ENCODE measurements around the gene CLCF1.

Gene CLCF1

DNA sequence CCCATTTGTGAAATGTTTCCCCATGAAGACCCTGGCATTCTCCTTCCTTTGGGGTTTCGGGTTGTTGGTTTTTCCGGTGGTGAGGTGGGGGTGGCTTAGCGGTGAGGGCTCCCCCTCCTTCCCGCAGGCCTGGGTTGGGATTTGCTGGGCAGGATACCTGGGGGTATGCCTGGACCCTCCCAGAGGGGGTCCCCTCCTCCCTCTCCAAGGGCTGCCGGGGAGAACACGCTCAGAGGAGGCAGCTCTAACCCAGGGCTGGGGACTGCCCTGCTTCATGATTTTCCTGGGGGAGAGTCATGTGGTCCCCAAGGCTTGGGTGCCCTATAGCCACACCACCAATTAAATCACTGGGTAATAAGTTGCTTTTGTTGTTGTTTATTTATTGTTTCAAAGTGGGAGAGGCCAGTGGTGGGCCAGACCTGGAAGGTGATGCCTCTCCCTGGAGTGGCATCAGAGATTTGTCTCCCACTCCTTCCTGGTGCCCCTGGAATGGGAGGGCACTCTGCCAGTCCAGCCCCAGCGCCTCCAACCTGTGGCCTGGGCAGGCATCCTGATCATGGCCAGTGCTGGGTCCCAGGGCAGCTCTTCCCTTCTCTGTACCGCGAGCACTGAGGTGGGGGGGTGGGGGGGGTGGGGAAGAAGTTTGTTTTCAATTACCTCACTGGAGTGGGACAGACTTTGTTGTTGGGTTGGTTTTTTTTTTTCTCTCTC is 1.3 kb upstream of the CLCF1 start:
- no peak for DNase-seq

DNA sequence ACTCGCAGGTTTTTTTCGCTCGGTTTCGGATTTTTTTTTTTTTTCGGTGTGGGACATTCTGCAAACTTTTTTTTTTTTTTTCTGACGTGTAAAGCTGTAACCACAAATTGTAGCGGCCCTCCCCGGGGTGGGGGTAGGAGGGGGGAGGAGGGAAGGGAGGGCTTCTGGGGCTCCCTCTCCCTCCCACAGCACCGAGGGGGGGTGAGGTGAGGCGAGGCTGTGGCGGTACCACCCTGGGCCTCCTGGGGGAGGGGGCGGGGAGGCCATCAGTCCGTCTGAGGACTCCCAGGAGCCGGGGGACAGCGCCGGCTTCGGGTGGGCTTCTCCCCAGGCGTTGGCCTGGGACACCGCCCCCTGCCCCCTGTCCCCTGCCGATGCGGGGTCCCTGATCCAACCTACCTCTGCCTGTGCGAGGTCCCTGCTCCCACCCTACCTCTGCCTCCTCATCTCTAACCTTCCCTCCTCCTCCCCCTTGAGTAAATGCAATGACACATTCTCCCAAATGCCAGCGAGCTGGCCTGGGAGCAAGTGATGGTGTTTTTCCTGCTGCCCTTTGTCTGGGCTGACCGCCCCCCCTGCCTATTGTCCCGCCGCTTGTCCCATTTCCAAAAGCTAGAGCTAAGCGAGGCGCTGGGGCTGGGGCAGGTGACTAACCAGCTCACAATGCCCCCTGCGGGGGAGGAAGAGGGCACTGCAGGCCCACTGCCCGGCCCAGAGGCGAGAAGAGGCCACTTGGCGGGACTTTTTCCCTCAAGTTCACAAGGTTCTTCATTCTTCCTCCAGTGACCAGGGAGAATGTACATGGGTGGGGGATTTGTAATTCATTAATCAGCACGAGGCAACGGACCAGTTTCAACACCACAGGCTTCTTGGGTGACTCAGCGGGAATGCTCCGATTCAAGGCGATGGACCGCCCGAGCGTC is 511 bp upstream of the CLCF1 start:
- peak; percentile 77 for DNase-seq

DNA sequence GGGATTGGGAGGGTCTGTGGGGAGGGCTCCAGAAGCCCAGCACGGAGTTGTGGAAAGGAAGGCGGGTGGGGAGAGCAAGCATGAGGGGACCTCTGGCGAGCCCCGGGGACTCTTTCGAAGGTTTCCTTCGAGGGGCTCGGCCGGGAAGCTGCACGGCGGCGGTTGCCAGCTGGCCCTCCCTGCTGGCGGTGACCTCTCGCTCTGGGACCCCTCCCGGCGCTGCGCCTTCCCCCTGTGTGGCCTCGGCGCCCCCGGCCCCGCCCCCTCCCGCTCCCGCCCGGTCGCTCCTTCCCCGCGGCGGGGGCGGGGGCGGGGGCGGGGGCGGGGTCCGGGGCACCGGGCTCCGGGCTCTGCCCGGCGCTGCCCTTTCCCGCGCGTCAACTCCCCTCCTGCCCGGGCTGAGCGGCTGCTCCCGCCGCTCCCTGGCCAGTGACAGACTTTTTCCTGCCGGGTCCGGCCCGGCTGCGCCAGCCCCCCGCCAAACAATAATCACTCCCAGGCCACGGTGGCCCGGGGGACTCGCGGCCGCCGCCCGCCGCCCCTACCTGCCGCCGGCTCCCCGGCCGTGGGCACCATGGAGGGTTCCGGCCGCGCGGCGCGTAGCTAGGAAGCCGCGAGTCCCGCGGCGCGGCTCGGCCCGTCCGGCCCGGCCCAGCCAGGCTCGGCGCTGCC is 941 bp downstream of the CLCF1 start:
- peak; percentile 60 for DNase-seq

DNA sequence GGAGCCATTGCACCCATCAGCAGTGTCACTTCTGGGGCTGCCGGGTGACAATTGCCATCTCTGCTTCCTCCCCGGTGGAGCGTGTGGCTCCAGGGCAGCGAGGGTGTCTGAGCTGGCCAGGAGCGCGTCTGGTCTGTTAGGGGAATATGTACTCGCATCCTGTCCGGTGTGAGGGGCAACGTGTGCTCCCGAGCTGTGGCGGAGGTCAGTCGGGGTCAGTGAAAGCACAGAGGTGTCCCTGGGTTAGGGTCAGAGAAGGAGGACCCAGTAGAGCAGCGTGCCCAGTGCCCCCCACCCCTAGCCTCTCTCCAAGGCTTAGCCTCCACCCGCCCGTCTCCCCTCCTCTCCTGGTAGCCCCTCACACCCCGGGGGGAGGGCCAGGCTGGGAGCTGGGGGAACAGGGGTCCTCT is 1.5 kb downstream of the CLCF1 start:
- DNase-seq, result peak; percentile 60

DNA sequence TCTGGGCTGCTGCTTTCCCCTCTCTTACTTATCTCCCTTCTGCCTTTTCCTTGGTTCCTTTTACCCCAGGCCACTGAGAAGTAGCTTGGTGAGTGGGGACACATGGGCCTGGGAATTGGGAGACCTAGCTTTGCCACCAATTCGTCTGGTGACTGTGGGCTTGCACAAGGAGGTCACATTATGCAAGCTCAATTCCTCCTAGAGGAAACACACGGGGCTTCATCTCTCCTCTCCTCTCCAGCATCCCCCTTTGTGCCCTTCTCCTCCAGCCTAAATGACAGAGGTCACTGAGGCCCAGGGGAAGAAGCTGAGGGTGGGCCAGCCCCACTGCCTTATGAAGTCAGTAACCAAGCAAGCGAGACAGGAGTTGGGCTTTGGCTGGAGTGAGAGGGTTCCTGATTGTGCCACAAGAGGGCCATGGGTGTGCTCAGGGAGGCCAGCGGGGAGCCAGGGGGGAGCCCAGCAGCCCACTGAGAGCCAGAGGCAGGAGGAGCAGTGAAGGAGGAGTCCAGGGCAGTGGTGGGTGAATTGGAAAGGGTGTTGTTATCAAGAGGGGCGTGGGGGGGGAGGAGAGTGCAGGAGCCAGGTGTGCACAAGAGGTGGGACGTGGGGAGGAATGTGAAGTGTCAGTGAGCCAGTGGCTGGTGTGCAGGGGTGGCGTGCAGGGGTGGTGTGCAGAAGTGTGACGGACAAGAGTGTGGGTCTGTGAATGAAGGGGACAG is 2.0 kb downstream of the CLCF1 start:
- no peak for DNase-seq

DNA sequence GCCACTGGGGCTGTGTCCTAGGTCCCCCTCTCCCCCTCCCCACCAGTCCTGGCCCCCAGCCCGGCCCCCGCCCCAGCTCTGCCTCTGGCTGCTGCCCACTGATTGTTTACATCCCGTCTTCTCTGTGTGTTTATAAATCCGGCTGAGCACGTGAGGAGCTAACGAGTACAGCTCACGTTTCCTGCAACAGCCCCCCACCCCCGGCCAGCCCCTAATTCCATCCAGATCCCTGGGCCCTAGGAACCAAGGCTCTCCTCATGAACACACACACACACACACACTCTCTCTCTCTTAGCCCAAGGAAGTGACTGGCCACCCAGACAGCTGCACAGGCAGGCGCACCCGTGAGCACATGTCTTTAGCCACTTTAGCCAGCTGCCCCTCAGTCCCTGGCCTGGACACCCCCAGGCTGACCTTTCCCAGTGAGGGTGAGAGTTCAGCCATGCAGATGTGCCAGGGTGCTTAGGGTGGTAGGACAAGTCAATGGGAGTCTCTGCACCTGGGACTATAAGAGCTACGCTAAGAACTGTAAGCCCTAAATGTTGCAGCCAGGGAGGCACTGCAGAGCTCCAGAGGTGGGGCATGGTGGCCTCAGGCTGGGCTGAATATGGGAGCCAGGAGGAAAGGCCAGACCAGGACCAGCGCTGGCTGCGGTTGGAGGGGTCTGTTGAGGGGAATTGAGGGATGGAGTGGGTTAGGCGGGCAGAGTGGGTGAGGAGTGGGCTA is 2.9 kb downstream of the CLCF1 start:
- peak; percentile 50 for DNase-seq

DNA sequence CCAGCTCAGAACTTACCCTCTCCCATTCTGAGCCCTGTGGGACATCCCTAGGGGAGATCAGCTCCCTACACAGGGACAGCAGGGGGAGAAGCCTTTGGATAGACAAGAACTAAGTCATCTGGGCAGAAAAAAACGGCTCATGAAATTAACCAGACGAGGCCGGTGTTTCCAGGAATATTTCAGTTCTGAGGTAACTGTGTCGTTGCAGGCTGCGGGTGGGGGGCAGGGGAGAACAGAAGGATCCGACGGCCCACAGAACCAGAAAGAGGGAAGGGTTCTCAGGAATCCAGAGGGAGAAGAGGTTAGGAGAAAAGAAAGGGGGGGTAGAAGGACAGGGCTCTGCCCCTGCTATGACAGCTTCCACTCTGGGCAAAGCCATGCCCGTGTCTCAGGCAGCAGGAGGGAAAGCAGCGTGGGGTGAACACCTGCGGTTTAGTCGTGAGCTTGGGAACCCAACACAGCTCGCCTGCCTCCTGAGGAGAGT is 3.6 kb downstream of the CLCF1 start:
- DNase-seq, result no peak

DNA sequence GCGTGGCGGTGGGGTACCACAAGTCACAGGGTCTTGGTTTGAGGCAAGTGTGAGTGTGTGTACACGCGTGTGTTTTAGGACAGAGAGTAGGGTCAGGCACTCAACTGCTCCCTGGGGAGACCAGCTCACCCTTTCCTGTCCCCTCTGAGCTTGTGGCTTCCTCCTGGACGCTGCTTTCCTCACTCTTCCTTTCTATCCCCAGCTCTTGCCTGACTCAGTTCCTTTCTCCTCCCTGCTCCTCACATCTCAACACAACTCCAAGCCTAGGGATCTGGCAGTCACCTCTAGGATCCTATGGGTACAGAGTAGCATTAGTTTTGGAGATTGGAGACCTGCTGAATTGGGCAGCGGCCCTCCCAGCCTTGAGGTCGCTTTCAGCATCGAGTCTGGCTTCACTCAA is 4.1 kb downstream of the CLCF1 start:
- no peak for DNase-seq

DNA sequence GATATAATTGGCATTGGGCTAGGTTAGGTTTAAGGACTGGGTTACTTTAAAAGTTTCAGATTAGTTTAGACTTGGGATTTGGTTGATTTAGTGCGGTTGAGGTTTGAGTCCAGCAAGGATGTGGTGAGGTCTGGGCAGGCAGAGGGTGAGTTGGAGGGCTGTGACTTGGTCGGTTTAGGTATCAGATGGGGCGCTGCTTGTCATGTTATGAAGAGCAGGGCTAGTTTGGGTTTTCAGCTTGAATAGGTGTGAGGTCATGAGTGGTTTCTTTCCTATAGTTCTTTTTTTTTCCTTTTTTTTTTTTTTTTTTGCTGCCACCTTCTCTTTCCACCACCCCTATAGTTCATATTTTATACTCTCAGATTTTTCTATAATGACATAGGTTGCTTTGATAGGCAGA is 4.8 kb downstream of the CLCF1 start:
- no peak for DNase-seq

DNA sequence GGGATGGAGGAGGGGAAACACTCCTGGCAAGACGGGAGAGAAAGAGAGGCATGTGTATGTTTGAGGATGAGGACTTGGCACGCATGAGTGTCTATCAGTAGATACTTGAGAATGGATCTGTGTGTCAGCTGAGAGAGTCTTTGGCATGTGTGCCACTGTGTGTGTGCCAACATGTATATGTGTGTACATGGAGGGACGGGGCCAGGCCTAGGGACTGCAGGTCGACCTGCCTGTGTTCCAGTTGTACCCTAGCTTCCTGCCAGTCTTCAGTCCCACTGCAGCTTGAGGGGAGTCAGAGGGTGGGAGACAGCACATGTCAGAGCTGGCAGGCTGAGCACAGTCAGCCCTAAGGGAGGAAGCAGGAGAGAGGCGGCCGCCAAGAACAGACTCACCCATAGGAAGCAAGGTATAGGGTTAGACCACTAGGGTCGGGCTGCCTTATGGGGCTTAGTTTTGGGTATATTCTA is 5.6 kb downstream of the CLCF1 start:
- DNase-seq, result no peak

DNA sequence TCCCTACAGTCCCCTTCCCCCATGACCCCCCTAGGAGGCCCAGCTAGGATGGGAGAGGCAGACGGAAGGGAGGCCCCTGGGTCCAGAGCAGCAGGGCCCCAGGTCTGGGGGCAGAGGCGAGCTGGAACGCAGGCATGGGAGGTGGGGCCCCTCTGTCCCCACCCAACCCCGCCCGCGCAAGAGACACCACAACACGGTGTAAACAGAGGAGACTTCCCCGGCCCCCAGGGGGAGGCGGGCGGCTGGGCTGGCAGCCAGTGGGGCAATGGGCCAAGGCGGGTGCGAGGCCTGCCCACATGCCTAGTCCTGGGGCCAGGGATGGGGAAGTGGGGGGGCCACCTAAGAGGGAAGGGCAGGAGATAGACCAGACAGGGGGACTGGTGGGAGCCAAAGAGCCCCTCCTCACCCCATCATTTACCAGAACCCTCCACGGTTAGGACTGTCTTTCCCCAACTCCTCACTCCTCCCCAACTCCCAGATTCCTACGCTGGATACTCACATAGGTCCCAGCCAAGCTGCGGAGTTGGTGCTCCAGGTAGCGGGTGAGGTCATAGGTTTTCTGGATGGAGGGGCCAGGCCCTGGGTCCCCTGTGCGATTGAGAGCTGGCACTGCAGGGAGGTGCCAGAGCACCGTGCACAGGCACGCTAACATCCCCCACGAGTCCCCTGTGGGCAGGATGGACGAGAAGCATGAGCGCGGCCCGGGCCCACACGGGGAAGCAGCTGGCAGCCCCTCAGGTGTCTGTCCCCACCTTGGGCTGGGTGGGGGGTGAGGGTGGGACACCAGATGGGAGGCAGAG is 6.2 kb downstream of the CLCF1 start:
- no peak for DNase-seq

DNA sequence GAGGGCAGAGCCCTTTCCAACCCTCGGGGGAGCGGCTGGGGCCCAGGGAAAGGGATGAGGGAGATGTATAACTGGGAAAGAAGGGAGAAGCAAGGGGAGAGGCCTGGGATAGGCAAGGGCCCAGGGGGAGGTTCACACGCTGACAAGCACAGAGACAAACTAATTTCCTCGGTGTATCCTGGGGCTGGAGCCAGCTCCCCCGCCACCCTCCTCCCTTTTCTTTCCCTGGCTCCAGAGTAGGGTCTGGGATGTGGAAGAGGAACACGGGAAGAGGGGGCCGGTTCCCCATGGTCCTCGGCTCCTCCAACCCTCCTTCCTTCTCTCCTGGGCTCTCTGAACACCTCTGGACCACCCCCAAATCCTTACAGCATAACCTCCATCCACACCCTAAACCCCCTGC is 6.9 kb downstream of the CLCF1 start:
- no peak for DNase-seq

DNA sequence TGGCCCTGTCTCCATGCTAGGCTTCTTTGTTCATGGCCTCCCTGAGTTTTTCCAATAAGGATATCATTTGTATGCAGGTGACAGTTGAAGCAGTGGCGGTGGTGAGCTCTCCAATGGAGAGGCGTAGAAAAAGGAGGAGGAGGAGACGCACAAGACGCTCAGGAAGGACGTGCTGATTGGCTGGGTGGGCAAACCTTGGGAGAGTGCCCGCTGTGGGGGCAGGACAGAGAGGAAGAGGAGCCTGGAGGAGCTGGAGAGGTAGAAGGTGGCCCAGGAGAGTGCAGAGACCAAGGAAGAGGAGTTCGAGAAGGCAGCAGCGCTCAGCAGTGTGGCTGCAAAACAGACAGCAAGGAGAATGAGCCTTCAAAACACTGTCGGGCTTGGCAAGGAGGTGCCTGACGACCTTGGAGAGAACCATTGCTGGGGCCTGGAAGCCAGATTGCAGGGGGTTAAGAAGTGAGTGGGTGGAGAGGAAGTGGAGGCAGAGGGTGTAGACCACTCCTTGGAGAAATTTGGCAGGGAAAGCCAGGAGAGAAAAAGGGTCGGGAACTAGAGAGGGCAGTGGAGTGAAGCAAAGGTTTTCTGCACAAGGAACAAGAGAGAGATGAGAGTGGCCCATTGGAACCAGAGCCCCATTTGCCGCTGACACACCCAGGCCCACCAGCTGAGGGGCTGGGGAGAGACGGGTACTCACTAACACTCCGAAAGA is 7.5 kb downstream of the CLCF1 start:
- DNase-seq, result no peak

DNA sequence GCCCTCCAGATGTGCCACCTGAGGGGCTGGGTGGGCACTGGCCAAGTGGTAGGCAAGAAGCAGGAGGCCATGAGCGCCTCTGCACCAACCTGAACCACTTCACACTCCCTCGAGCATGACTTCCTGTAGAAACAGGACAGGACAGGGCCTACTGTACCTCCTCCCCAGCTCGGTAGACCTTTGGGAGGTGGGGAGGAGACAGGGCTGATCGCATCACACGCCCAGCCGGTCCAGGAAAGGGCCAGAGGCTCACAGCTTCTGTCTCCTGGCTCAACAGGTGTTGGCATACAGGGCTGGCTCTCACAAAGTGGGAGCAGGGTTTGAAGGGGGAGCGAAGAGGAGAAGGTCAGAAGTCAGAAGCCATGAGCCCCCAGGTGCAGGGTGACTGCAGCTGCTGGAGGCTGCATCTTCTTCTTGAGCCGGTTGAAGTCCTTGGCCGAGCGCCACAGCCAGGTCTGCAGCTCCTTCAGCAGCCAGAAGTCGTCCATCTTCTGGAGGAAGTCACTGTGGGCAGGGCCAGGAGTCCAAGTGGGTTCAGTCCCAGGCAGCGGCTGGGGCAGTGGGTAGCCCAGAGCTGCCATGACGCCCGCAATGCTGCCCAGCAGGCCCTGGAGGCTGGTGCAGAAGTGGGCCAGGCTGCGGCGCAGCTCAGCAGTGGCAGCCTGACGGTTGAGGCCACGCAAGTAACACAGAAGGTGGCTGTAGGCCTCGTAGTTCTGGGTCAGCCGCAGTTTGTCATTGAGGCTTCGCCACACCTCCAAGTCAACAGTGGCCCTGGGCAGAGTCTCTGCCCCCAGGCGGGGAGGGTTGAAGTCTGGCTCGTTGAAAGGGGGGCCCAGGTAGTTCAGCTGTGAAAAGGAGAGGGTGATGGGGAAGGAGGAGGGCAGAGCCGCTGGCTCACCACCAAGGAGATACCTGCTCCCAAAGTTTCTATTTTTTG is 8.3 kb downstream of the CLCF1 start:
- DNase-seq, result no peak

DNA sequence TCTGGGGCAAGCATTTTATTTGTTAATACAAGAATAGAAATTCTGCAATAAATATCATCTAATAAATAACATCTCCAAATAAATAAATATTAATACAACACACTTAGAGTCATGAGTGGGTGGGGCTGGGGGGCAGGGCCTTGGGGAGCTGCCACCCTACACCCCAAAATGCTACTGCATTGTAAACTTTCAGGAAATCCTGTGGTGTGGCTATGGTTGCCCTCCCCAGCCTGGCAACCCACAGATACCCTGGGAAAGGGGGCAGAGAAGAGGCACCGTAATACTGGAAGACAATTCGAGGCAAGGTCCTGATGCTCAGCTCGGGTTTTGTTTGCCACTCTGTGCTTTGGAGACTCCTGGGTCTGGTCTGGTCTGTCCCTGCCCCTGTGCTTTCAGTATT is 9.2 kb downstream of the CLCF1 start:
- no peak for DNase-seq

DNA sequence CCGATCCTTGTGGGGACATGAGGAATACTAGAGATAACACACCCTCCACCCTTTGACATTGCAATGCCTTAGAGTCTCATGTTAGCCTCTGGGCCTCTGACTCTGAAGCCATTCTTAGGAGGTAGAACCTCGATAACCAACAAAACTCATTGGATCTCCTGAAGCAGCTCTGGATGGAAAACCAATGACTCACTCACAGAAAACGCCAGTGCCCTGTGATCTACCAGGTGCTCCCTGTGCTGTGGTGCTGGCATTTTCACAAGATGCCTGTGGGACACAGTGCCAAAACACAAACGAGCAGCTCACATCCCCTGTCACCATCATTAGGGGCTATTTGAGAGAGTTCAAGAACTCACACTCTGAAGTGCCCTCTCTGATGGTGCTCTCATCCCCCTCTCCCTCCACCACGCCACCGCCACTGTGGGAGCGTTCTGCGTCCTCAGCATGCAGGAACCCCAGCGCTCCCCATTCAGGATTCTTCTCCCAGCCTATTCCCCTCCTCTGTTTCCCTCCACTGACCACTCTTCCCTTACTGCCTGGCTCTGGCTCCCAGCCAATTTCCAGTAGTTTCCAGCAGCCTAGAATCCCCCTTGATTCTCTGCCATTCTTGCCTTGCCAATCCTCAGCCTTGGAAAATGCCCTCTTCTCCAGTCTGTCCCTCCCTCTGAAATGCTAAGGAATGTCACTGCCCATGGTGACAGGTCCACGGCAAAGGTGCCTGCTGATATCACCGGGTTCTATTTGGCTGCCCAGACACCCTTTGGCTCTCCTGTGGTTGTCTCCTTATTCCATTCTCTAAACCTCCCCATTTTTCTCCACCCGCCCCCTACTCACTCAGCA is 15.3 kb downstream of the CLCF1 start:
- no peak for DNase-seq

DNA sequence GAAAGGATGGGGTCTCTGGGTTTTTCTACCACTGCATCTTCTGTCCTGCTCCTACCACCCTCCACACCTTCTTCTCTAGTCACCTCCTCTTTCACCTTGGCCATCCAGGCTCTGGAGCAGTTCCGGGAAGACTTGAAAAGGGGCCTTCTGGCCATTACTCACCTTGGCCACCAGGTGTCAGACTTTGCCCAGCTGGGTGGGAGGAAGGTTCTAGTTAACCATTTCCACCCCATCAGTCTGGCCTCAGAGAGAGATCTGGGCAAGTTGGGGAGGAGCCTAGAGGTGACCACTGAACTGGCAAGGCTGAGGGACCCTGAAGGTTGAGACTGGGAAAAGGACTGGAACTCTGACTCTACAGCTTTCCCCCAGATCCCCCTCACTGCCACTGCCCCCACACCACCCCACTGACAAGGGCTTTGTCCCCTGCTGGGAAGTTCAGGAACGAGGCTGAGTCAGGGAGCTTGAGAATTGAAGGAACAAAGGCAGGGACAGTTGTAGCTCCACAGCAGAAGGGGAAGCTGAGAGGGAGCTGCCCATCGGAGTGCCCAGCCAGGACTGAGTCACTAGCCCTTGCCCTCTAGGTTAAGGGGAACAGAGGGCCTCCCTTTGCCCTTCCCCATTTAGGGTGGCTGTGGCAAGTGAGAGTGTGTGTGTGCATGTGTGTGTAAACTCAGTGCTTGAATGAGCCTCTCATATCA is 16.4 kb downstream of the CLCF1 start:
- DNase-seq, result peak; percentile 81
